GM12875 (cell line): ENCODE measurements around the gene PTPN2.

Source experiments
- H3K4me3 ChIP-seq: one replicate; pipeline ENCODE4 v1.5.1; 2011; ENCODE audit warnings: low read depth, low read length, control low read depth
- TF ChIP-seq, protein P1 (sequence below): IDR thresholded peaks from 2 replicates; pipeline ENCODE4 v1.5.1; 2011; ENCODE audit warnings: low read depth, mild to moderate bottlenecking, control low read depth, inconsistent platforms, low read length, moderate library complexity, borderline replicate concordance; ENCODE audit not compliant: insufficient read depth

Gene PTPN2

DNA sequence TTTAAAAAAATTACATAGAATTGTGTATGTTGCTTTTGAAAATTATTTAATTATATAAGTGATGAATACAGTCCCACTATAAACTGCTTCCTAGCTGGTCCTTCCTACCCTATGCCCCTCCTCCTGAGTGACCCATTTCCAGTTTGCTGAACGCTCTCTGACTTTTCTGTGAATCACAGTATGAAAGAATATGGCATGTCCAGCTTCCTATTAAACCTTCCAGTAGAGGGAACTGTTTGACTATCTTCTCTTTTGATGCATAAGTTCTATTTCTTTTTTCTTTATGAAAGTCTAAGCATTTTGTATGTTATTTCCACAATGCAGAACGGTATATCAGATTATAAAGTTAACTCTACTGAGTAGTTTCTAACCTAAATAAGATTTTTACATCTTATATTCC lies 139.9 kb downstream of the PTPN2 start:
- no peak overlapping the region for H3K4me3 ChIP-seq
- TF ChIP-seq, protein P1, sequence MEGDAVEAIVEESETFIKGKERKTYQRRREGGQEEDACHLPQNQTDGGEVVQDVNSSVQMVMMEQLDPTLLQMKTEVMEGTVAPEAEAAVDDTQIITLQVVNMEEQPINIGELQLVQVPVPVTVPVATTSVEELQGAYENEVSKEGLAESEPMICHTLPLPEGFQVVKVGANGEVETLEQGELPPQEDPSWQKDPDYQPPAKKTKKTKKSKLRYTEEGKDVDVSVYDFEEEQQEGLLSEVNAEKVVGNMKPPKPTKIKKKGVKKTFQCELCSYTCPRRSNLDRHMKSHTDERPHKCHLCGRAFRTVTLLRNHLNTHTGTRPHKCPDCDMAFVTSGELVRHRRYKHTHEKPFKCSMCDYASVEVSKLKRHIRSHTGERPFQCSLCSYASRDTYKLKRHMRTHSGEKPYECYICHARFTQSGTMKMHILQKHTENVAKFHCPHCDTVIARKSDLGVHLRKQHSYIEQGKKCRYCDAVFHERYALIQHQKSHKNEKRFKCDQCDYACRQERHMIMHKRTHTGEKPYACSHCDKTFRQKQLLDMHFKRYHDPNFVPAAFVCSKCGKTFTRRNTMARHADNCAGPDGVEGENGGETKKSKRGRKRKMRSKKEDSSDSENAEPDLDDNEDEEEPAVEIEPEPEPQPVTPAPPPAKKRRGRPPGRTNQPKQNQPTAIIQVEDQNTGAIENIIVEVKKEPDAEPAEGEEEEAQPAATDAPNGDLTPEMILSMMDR: 0 out of 2 replicates have a peak, but pooled peaks have one; percentile 7

DNA sequence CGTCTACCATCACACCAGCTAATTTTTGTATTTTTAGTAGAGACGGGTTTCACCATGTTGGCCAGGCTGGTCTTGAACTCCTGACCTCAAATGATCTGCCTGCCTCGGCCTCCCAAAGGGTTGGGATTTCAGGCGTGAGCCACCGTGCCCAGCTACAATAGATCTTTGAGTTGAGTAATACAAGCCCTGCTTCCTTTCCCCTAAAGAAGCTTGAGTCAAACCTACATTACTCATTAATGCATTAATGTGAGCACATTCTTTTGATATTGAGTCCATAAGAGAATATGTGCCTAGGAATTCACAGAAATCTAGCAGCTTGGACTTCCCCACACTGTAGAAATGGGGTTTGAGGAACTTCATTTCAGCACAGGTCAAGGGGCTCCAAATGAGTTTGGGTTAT lies 141.6 kb downstream of the PTPN2 start:
- H3K4me3 ChIP-seq: no peak overlapping the region
- TF ChIP-seq, protein P1: no peak
